Mucosa of descending colon (tissue), 3 donors: ENCODE measurements around the gene POP4. TPM values are rescaled to one million over a fixed set of nuclear protein-coding genes. Genes with fewer than 3 reads are reported as not detected.

Experiments used
- ATAC-seq: fragments of 200-7000 bp; cut with Tn5 transposase; one replicate; pipeline ENCODE4 v1.9.1; 2020; ENCODE audit warnings: mild to moderate bottlenecking, moderate library complexity
- DNase-seq, 3 donors: peaks; one replicate each; pipeline ENCODE4 v3.0.0-alpha.2; 2020
- H3K36me3 ChIP-seq: fragments of 200-600 bp; one replicate; pipeline ENCODE4 v1.8.0; 2021; ENCODE audit warnings: low read depth, mild to moderate bottlenecking
- H3K4me1 ChIP-seq: fragments of 200-600 bp; one replicate; pipeline ENCODE4 v1.8.0; 2021; ENCODE audit warnings: low read depth, mild to moderate bottlenecking
- H3K4me3 ChIP-seq: fragments of 200-600 bp; one replicate; pipeline ENCODE4 v1.8.0; 2021; ENCODE audit warnings: mild to moderate bottlenecking
- H3K9me3 ChIP-seq: fragments of 200-600 bp; one replicate; pipeline ENCODE4 v1.8.0; 2021; ENCODE audit warnings: mild to moderate bottlenecking
- intact Hi-C, 2 donors: fragments of 100-400 bp; cut with DNase I in 1 of 2; cut with micrococcal nuclease in 1 of 2; formaldehyde crosslinking; loops; one replicate each; pipeline versions ENCODE4 v1.11.0 to v1.11.1; 2022; cut with DNase I, micrococcal nuclease
- total RNA-seq, 3 donors: library from RNA; stranded (reverse); fragmentation: NEBNext Ultra II Directional in 2 of 3; extraction: Animal tissue kit (Norgen Biotek cat#: 25700) in 2 of 3; gene quantifications; one replicate each; pipeline versions ENCODE4 v1.2.1 to v1.2.4, GENCODE V29; 2021 to 2023
- TF ChIP-seq, protein P1 (sequence below): fragments of 200-600 bp; IDR thresholded peaks from one replicate; pipeline ENCODE4 v1.8.0; 2022; ENCODE audit warnings: antibody characterized with exemption, mild to moderate bottlenecking
- donor health status: DM: no; HTN: no; CAD: no; lungs with moderate emphysema.
- donor health status: DM: no; HTN: no; CAD: no.
- donor health status: DM: no; HTN: yes; CAD: no.

POP4 gene
- total RNA-seq, 3 donors from 2014 or later: 53.1 to 67.1 (median 65.6) TPM

DNA sequence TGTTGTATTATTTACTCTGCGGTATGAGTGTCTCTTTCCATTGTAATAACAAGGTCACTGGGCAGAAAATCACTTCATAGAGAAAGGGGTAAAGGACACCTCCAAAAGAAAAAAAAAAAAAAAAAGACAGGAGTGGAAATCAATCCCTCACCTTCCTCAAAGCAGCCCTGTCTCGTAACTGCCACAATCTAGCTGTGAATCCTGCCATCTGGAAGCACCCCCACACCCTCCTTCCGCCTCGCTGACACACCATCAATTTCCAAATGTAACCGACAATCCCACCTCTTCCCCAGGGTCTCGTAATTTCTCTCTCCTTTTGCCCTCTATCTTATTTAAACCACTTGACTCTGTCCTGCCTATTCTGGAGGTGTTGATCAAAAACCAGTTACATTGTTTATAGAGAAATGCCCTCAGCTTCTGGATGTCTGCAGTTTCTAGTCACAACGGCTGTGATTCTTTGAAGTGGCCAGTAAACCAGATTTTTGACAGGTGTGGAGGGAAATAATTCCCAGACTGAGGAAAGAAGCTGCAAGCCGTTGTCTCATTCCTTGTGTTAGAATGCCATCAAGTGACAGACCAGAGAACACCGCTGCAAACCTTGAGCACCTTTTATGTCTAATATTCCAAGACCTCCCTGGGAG lies 9.1 kb upstream of the POP4 start:
- DNase-seq: no peak
- intact Hi-C loops: no loop called here

DNA sequence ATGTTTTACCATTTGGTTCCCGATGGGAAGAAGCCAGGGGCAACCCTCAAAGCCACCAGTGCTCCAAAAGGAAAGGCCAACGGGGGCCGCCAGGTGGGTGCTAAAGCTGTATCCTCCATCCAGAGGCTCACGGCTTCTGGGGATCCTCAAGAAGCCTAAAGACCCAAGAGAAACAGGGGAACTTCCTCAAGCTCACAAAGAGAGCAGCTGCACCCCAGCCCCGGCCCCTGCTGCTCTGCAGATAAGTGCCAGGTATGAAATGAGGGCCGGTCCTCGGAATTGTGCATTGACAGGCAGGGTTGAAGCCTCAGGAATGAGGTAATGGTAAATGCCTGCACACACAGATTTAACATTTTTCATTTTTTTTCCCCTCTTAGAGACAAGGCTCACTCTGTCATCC lies 8.0 kb upstream of the POP4 start:
- H3K4me3 ChIP-seq: no peak overlapping the region
- intact Hi-C loops: no loop called here
- H3K36me3 ChIP-seq: no peaks in the 10 kb centered on the region
- TF ChIP-seq, protein P1, sequence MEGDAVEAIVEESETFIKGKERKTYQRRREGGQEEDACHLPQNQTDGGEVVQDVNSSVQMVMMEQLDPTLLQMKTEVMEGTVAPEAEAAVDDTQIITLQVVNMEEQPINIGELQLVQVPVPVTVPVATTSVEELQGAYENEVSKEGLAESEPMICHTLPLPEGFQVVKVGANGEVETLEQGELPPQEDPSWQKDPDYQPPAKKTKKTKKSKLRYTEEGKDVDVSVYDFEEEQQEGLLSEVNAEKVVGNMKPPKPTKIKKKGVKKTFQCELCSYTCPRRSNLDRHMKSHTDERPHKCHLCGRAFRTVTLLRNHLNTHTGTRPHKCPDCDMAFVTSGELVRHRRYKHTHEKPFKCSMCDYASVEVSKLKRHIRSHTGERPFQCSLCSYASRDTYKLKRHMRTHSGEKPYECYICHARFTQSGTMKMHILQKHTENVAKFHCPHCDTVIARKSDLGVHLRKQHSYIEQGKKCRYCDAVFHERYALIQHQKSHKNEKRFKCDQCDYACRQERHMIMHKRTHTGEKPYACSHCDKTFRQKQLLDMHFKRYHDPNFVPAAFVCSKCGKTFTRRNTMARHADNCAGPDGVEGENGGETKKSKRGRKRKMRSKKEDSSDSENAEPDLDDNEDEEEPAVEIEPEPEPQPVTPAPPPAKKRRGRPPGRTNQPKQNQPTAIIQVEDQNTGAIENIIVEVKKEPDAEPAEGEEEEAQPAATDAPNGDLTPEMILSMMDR: no peak
- H3K4me1 ChIP-seq: no peaks in the 10 kb centered on the region
- H3K9me3 ChIP-seq: no peaks in the 10 kb centered on the region
- DNase-seq (peak in 1 of 3 donors; percentile 3), ATAC-seq (no peak)

More for the DNA sequence above, 9.1 kb upstream of the POP4 start:
- H3K9me3 ChIP-seq: no peaks in the 10 kb centered on the region
- no peak overlapping the region for H3K4me3 ChIP-seq
- TF ChIP-seq, protein P1: no peak
- H3K4me1 ChIP-seq: no peaks in the 10 kb centered on the region
- no peaks in the 10 kb centered on the region for H3K36me3 ChIP-seq
- no peak for ATAC-seq

DNA sequence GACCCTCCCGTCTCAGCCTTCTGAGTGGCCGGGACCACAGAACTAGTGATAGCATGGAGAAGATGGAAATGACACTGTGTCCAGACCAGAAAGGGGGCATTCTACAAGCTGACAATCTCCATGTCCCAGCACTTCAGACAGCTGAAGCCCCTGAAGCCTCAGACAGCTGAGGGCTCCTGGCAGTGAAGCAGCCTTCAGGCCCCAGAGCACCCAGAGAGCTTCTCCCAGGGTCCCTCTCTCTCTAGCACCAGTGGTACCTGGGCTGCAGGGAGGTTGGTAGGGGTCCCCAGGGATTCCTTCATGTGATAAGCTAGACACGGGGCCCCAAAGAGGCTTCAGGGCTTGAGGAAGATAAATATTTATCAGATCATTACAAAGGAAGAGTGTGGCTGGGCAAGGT lies 7.6 kb upstream of the POP4 start:
- Histone ChIP-seq H3K36me3 (no peaks in the 10 kb centered on the region), H3K4me1 (no peaks in the 10 kb centered on the region), H3K4me3 (no peak overlapping the region), H3K9me3 (no peaks in the 10 kb centered on the region)
- no peak for ATAC-seq
- TF ChIP-seq, protein P1: no peak
- DNase-seq: peak in 1 of 3 donors; percentile 5
- intact Hi-C loops: no loop called here

DNA sequence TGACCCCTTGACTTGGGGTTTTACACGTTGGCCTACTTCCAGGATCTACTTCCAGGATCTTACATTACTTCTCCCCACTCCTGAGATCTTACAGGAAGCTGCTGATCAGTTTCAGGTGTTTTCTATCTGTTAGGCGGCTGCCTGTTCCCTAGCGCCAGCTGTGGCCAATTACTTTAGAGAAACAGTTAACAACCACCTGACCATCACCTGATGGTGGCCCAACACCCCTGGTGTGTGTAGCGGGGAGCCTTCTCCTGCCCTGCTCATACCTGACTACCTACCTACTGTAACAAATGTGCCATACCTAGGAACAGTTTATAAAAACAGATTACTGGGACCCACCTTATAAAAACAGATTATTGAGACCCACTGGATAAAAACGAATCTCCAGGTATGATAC lies 2.8 kb upstream of the POP4 start:
- peak in 1 of 3 donors; percentile 4 for DNase-seq

DNA sequence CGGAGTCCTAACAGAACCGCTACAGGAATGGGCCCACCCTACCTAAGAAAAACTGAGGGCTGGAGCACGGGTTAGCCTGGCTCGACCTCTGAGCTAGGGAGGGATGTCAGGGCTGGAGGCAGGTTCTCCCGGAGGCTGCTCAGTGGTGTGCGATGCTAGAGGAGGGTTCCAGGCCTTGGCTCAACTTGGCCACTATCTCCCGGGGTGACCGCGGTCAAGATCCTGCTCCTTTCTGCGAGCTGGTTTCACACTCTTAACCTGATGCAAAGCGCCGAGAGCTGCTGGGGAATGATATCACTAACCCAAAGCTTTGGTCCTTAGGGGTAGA lies 301 bp downstream of the POP4 start:
- H3K4me3 ChIP-seq: peak overlapping the region; percentile 70
- DNase-seq (no peak), ATAC-seq (peak; percentile 44)
- no peaks in the 10 kb centered on the region for H3K9me3 ChIP-seq
- intact Hi-C loops: loop anchor here in 1 of 2 donors (5.0 kb wide), 1 partner anchor 111 kb away; the partner anchor contains the start of gene C19orf12
- no peaks in the 10 kb centered on the region for H3K36me3 ChIP-seq
- H3K4me1 ChIP-seq: peaks cover 11% of the 10 kb centered on the region
- TF ChIP-seq, protein P1: no peak

More for the DNA sequence above, 2.8 kb upstream of the POP4 start:
- Histone ChIP-seq H3K4me1 (peaks cover 11% of the 10 kb centered on the region), H3K36me3 (no peaks in the 10 kb centered on the region), H3K9me3 (no peaks in the 10 kb centered on the region), H3K4me3 (no peak overlapping the region)
- intact Hi-C loops: no loop called here
- no peak for ATAC-seq
- TF ChIP-seq, protein P1: no peak
